RWPE1 (cell line): ENCODE results near the gene CWC22.
A peak's percentile ranks its signal among the peaks of the same experiment; 100 is the strongest.

ENCODE experiments used
- CTCF ChIA-PET: fragments of 350-600 bp; sonication (Branson Sonifier 250); formaldehyde crosslinking; extraction: SDS; loops from one replicate; lab custom pipeline; 2021; lab: Yijun Ruan, JAX
- POLR2A ChIA-PET: fragments of 400-600 bp; formaldehyde crosslinking; extraction: SDS; loops from one replicate; lab custom pipeline; 2020; ENCODE audit warnings: antibody characterized with exemption; ENCODE audit not compliant: low non-redundant PET; lab: Yijun Ruan, JAX
- DNase-seq: peaks from one replicate; pipeline ENCODE4 v3.0.0; 2012; ENCODE audit warnings: low spot score
- H3K27ac ChIP-seq: fragments of 450-650 bp; 2 replicates; pipeline ENCODE4 v1.5.1; 2017
- TF ChIP-seq, protein P1 (sequence below): fragments of 450-650 bp; conservative IDR thresholded peaks from 2 replicates; pipeline ENCODE4 v1.5.1; 2017; ENCODE audit warnings: low read depth, mild to moderate bottlenecking

Gene CWC22

DNA sequence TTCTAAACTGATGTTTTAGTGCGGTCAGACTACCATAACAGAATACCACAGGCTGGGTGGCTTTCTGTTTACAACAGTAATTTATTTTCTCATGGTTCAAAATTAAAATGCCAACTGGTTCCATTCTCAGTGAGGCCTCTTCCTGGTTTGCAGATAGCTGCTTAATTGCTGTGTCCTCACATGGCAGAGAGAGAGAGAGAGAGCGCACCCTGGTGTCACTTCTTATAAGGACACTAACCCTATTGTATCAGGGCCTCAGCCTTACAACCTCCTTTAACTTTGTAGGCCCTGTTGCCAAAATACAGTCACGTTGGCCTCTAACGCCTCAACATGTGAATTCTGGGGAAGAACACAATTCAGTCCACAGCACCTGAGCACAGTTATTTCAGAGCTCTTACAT, 108.2 kb downstream of the CWC22 start:
- CTCF ChIA-PET, result interaction anchor here (0.6 kb wide), 3 partner anchors 180 to 1893 kb away, joined by 3 to 4 read pairs (median 4); no protein-coding TSS in a partner anchor
- POLR2A ChIA-PET, result no interaction called here
- TF ChIP-seq, protein P1, sequence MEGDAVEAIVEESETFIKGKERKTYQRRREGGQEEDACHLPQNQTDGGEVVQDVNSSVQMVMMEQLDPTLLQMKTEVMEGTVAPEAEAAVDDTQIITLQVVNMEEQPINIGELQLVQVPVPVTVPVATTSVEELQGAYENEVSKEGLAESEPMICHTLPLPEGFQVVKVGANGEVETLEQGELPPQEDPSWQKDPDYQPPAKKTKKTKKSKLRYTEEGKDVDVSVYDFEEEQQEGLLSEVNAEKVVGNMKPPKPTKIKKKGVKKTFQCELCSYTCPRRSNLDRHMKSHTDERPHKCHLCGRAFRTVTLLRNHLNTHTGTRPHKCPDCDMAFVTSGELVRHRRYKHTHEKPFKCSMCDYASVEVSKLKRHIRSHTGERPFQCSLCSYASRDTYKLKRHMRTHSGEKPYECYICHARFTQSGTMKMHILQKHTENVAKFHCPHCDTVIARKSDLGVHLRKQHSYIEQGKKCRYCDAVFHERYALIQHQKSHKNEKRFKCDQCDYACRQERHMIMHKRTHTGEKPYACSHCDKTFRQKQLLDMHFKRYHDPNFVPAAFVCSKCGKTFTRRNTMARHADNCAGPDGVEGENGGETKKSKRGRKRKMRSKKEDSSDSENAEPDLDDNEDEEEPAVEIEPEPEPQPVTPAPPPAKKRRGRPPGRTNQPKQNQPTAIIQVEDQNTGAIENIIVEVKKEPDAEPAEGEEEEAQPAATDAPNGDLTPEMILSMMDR, result 0 out of 2 replicates have a peak, but pooled peaks have one; percentile 19
- no peak overlapping the region for H3K27ac ChIP-seq
- no peak for DNase-seq
